GM18861 (cell line): ENCODE data around the gene RIN3.
"Not testable (repeated sequence)": the region's sequence is repeated elsewhere in the genome, so short reads cannot be mapped to it uniquely, and the experiment has no call there.

ENCODE experiments used
- ATAC-seq: cut with Tn5 transposase; IDR thresholded peaks from one replicate; pipeline ENCODE4 v1.9.1; 2021; ENCODE audit not compliant: unreplicated experiment

RIN3 gene

DNA sequence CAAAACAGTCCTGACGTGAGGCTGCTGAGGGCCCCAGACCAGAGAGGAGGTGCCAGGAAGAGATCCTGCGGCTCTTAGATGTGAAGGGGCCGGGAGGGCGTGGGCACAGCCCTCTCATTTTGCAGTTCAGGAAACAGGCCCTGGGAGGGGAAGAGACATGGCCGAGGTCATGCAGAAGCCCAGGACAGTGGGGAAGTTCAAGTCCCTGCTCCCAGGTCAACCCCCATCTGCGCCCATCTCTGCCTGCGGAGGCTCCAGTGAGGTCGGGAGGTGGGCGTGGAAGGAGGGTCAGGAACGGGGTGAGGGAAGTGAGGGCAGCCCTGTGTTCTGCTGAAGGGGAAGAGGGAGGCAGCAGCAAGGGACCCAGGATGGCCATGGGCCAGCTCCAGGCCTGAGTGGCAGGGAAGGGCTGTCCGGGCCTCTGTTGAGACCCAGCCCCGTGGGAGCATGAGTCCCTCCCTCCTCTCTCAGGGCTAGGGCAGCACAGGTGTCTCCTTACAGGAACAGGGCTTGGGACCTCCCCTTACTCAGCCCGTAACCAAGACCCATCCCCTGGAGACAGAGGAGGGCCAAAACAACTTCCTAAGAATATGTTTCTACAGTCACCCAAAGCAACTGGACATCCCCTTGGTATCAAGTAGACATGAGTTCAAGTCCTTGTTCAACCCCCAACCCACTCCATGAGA lies 144.0 kb downstream of the RIN3 start:
- ATAC-seq: no peak

- no peak for ATAC-seq
Measured at GRCh38 chr14:92658160-92658559, 144.6 kb downstream of the RIN3 start.

DNA sequence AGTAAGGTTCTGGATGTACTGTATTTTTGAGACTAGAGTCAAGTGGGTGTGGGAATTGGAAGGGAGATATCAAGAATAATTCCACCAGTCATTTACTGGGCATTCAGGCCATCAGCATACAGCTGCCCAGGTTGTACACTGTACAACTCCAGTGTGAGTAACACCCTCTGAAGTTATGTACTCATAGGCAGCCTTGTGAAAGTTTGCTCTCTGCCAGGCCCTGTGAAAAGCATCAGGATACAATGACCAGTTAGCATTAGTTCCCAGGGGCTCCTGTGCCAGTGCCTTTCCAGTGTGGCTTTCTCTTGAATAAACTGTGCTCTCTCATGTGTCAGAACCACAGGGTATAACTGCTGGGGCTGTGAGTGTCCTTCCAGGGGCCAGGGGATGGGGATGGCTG lies 145.1 kb downstream of the RIN3 start:
- ATAC-seq: no peak

- no peak for ATAC-seq
Measured at GRCh38 chr14:92659765-92660561, 146.4 kb downstream of the RIN3 start.

- ATAC-seq: no peak
Measured at GRCh38 chr14:92660571-92660970, 147.0 kb downstream of the RIN3 start.

DNA sequence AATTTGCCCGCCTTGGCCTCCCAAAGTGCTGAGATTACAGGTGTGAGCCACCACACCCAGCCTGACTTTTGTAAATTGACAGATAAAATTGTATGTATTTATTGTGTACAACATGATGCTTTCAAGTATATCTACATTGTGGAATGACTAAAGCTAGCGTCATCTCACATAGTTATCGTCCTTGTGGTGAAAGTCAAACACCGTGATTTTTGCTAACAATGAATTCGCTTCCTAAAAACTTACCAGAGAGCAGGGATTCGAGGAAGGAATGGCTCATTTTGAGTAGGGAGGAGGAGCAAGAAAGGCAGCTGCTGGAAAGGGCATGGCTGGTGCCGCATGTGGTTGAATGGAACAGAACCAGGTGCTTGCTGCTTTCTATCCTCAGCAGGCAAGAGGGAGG lies 149.5 kb downstream of the RIN3 start:
- no peak for ATAC-seq

DNA sequence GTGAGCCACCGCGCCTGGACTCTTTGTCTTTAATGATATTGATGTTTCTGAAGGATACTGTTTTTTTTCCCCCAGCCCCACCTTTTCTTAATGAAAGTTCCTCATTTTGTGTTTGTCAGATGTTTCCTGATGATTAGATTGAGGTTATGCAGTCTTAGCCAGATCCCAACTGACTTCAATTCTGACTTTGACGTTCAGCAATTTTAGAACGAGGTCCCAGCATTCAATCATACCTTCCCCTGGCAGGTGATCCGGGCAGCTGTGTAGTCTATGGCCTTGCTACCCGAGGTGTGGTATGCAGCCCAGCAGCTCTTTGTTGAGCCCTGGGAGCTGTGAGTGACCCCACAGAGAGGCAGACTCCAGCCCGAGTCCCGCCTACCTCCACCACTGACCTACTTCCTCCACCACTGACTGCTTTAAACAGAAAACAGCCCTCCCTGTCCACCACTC lies 152.1 kb downstream of the RIN3 start:
- no peak for ATAC-seq

DNA sequence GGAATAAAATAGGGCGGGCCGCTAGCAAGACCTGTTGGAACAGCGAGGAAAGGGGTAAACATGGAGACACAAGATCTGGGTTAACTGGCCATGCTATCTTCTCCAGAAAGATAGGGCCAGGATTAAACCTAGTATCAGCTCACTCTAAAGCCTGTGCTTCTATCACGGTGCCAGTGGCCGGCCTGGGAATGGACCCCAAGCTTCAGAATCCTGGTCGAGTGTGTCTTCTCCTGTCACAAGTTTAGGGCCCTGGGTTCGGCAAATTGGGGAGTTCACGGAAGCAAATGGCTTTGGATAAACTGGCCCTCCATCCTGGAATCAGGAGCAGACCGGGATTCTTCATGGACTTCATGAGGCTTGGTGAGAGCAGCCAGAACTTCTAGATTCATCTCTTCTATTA lies 152.7 kb downstream of the RIN3 start:
- ATAC-seq: no peak

DNA sequence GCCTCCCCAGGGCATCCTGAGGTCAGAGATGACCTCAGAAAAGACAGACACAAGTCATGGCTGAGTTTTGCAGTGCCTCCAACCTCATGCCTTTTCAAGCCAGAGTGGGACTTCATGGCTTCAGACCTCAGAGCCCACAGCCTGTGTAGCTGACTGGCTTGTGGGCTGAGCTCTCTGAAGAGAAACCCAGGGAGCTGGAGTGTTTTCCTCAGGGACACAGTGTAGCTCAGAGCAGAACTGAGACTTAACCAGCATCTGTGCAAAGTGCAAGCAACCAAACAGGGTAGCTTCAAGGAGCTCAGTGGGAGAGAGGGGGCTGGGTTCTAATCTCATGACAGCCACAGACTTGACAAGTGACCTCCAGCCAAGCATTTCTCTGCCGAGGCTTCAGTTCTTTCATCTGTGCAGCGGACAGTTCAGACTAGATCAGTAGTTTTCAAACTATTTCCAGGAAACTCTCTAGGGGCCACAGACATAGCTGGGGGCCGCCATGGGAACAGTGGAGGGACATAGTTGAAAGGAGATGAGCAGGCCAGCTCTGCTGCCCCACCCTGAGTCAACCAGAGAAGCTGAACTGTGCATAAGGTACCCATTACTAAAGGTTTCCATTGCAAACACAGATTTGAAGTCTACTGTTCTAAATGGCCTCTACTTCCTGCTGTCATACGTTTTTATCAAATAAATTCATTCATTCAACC lies 154.8 kb downstream of the RIN3 start:
- no peak for ATAC-seq

GRCh38 chr14:92670160-92670559 lies 156.6 kb downstream of the RIN3 start:
- peak; percentile 45 for ATAC-seq

GRCh38 chr14:92670643-92671366 lies 157.2 kb downstream of the RIN3 start:
- ATAC-seq: no peak

DNA sequence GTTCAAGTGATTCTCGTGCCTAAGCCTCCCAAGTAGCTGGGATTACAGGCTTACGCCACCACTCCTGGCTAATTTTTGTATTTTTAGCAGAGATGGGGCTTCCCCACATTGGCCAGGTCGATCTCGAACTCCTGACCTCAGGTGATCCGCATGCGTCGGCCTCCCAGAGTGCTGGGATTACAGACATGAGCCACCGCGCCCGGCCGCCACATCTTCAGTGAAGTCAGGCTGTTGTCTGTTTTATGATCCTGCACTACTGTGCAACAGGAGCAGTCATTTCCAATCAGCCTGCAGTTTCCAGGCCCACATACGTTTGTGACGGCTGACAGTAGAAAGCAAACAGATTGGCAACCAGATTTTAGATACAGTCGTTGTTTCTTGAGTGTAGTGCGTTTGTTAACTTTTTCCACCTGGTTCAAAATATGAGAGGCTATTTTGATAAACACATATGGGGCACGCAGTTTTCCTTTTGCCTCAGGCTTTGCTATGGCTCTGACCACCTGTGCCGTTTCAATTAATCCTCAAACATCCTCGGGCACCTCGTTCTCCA lies 160.1 kb downstream of the RIN3 start:
- no peak for ATAC-seq

DNA sequence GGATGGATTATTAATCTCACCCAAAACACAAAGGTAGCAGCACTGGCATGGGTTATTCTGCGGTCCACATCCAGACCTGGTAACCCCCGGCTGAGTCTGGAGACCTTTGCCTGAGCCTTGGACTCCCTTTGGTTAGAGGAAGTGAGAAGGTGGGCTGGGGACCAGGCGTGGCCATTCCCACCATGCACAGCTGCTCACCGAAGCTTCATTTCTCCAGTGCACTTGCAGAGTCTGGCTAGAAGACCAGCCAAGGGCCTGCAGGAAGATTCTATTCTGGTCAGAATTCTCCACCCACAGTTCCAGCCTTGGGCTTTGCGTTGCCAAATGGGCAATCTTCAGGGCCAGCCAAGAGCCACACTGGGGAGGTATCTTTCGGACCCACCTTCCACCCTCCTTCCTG lies 161.8 kb downstream of the RIN3 start:
- no peak for ATAC-seq

DNA sequence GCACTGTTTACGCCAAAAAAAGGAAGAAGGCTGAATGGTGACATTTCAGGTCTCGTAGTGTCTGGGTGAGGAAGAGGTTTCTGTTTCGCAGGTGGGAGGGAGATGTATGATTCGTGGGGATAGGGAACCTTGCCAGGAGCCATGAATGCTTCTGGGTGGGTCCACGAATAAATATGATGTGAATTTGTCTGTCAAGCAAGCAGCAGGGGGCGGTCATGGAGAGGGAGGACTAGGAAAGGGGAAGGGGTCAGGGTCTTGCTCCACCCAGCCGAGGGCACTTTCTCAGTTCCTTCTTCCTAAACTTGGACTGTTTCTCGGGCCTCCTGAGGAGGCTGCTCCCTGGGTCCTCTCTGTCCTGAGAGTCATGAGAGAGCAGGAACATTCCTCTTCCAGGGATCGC lies 162.4 kb downstream of the RIN3 start:
- no peak for ATAC-seq

DNA sequence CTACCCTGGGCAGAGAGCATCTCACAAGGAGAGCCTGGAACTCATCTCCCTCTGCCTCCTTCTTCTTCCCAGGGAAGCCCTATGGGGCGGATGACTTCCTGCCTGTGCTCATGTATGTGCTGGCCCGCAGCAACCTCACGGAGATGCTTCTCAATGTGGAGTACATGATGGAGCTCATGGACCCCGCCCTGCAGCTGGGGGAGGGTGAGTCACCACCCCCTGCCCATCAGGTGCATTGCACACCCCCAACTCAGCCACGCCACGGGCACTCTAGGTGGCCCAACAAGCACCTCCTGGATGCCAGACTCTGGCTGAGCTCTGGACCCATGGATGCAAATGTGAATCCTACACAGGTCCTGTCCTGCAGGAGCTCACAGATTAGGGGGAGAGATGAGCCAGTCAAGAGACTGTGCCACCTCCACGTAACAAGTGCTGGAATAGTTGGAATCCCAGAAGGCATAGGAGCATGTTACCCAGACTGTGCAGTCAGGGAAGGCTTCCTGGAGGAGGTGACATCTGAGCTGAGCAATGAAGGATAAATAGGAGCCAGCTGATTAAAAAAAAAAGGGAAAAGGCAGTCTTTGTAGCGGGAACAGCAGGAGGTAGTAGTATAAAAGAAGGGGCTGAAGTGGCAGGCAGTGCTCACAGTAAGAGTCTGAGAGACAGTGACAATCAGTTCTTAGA lies 163.0 kb downstream of the RIN3 start:
- ATAC-seq: no peak

DNA sequence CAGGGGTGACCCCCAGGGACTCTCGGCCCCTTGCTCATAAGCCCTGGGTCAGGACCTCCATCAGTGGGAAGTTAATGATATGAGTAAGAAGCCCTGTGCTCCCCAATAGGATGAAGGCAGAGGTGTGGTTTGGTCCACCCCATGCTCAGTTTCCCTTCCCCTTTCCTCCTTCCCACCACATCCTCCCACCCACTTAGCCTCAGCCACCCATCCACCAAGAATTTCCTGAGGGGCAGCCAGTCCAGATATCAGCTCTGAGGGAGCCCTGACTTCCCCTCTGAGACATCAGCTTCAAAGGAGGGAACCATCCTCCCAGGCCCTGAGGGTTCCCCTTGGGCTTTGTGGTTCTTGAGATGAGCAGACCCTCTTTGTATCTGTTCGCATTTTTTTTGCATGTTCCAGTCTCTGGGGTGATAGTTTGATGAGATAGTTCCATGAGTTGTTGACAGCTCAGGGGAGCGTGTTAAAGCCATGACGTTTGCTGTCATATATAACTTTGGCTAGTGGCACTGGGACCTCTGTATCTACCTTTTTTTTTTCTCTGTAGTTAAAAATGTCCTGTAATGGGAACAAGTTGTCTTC lies 163.6 kb downstream of the RIN3 start:
- peak; percentile 72 for ATAC-seq

GRCh38 chr14:92677955-92678354 lies 164.4 kb downstream of the RIN3 start:
- ATAC-seq: no peak

- ATAC-seq: no peak
Measured at GRCh38 chr14:92678766-92679165, 165.2 kb downstream of the RIN3 start.

- ATAC-seq: no peak
Measured at GRCh38 chr14:92679246-92679645, 165.7 kb downstream of the RIN3 start.

GRCh38 chr14:92680330-92680729 lies 166.7 kb downstream of the RIN3 start:
- ATAC-seq: not testable (repeated sequence)
